ENCODE data around the gene IKBKG. TPM values are rescaled to one million over a fixed set of nuclear protein-coding genes. Genes with fewer than 3 reads are reported as not detected.

Gene IKBKG
- total and polyA plus RNA-seq, 2 of the 8 experiments (the other 6 are each of a cell fraction or from before 2014, with no cell fraction given), result 17.5 to 18.1 TPM

DNA sequence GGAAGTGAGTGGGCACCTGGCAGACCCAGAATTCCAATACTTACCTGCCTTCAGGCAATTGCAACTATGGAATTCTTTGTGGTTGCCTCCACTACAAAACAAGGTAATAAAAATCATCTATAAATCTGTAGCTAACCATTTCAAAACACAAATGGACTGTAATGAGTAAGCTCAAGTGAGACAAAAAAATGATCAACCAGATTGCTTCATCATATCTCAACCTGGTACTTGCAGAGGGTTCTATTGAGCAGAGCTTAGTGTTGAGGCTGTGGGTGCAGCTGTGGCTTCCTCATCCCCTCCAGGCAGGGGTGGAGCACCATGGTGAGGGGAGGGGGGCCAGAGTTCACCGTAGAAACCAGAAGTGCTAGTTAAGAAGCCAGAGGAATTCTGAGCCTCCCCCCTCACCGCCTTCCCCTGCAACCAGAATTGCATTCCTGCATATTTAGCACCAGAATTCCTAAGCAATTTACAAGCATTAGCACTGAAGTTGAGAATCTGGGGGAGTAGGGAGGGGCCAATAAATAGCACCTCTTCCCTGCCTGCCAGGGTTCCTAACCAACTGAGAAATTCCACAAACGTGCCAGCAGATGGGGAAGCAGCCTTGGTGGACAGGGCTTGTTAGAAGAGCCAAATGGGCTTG is 49.0 kb downstream of the IKBKG start (continued):
- TF ChIP-seq RAD21 (IDR thresholded peaks at IDR 0.05 in 1 of 2, conservative IDR thresholded peaks at IDR 0.05 in 1 of 2; ENCODE audit: low read depth in 2 of 2, low read length in 2 of 2), result peak; percentile 41 to 53
- TF ChIP-seq SP1 (IDR thresholded peaks at IDR 0.05; ENCODE audit: low read depth, low read length), result peak; percentile 80; the same call in 1 of the 2 replicates
- no peak for TF ChIP-seq SUZ12 (IDR thresholded peaks at IDR 0.05; ENCODE audit: low read length)
- no peak for TF ChIP-seq ASH2L (IDR thresholded peaks at IDR 0.05; ENCODE audit: low read length)
- peak; percentile 97 for TF ChIP-seq TEAD4 (IDR thresholded peaks at IDR 0.05; ENCODE audit: low read depth, low read length)
- no peak for TF ChIP-seq EZH2 (IDR thresholded peaks at IDR 0.05; ENCODE audit: low read depth, low read length, severe bottlenecking)
- no peak for TF ChIP-seq RXRA (IDR thresholded peaks at IDR 0.05; ENCODE audit: insufficient read depth, low read depth, low read length)
- TF ChIP-seq JUND (IDR thresholded peaks at IDR 0.05; ENCODE audit: low read length), result no peak
- no peak for TF ChIP-seq SP2 (IDR thresholded peaks at IDR 0.05; ENCODE audit: low read length)
- no peak for TF ChIP-seq TAF1 (IDR thresholded peaks at IDR 0.05; ENCODE audit: low read depth, low read length)
- TF ChIP-seq, protein P1, sequence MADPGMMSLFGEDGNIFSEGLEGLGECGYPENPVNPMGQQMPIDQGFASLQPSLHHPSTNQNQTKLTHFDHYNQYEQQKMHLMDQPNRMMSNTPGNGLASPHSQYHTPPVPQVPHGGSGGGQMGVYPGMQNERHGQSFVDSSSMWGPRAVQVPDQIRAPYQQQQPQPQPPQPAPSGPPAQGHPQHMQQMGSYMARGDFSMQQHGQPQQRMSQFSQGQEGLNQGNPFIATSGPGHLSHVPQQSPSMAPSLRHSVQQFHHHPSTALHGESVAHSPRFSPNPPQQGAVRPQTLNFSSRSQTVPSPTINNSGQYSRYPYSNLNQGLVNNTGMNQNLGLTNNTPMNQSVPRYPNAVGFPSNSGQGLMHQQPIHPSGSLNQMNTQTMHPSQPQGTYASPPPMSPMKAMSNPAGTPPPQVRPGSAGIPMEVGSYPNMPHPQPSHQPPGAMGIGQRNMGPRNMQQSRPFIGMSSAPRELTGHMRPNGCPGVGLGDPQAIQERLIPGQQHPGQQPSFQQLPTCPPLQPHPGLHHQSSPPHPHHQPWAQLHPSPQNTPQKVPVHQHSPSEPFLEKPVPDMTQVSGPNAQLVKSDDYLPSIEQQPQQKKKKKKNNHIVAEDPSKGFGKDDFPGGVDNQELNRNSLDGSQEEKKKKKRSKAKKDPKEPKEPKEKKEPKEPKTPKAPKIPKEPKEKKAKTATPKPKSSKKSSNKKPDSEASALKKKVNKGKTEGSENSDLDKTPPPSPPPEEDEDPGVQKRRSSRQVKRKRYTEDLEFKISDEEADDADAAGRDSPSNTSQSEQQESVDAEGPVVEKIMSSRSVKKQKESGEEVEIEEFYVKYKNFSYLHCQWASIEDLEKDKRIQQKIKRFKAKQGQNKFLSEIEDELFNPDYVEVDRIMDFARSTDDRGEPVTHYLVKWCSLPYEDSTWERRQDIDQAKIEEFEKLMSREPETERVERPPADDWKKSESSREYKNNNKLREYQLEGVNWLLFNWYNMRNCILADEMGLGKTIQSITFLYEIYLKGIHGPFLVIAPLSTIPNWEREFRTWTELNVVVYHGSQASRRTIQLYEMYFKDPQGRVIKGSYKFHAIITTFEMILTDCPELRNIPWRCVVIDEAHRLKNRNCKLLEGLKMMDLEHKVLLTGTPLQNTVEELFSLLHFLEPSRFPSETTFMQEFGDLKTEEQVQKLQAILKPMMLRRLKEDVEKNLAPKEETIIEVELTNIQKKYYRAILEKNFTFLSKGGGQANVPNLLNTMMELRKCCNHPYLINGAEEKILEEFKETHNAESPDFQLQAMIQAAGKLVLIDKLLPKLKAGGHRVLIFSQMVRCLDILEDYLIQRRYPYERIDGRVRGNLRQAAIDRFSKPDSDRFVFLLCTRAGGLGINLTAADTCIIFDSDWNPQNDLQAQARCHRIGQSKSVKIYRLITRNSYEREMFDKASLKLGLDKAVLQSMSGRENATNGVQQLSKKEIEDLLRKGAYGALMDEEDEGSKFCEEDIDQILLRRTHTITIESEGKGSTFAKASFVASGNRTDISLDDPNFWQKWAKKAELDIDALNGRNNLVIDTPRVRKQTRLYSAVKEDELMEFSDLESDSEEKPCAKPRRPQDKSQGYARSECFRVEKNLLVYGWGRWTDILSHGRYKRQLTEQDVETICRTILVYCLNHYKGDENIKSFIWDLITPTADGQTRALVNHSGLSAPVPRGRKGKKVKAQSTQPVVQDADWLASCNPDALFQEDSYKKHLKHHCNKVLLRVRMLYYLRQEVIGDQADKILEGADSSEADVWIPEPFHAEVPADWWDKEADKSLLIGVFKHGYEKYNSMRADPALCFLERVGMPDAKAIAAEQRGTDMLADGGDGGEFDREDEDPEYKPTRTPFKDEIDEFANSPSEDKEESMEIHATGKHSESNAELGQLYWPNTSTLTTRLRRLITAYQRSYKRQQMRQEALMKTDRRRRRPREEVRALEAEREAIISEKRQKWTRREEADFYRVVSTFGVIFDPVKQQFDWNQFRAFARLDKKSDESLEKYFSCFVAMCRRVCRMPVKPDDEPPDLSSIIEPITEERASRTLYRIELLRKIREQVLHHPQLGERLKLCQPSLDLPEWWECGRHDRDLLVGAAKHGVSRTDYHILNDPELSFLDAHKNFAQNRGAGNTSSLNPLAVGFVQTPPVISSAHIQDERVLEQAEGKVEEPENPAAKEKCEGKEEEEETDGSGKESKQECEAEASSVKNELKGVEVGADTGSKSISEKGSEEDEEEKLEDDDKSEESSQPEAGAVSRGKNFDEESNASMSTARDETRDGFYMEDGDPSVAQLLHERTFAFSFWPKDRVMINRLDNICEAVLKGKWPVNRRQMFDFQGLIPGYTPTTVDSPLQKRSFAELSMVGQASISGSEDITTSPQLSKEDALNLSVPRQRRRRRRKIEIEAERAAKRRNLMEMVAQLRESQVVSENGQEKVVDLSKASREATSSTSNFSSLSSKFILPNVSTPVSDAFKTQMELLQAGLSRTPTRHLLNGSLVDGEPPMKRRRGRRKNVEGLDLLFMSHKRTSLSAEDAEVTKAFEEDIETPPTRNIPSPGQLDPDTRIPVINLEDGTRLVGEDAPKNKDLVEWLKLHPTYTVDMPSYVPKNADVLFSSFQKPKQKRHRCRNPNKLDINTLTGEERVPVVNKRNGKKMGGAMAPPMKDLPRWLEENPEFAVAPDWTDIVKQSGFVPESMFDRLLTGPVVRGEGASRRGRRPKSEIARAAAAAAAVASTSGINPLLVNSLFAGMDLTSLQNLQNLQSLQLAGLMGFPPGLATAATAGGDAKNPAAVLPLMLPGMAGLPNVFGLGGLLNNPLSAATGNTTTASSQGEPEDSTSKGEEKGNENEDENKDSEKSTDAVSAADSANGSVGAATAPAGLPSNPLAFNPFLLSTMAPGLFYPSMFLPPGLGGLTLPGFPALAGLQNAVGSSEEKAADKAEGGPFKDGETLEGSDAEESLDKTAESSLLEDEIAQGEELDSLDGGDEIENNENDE (IDR thresholded peaks at IDR 0.05; ENCODE audit: insufficient replicate concordance, low read length), result no peak

Data from H1 (cell line).